GM12875 (cell line): ENCODE data around the gene ZNF276.

Source experiments
- H3K4me3 ChIP-seq: one replicate; pipeline ENCODE4 v1.5.1; 2011; ENCODE audit warnings: low read depth, low read length, control low read depth
- TF ChIP-seq, protein P1 (sequence below): IDR thresholded peaks from 2 replicates; pipeline ENCODE4 v1.5.1; 2011; ENCODE audit warnings: low read depth, mild to moderate bottlenecking, control low read depth, inconsistent platforms, low read length, moderate library complexity, borderline replicate concordance; ENCODE audit not compliant: insufficient read depth

Gene ZNF276

DNA sequence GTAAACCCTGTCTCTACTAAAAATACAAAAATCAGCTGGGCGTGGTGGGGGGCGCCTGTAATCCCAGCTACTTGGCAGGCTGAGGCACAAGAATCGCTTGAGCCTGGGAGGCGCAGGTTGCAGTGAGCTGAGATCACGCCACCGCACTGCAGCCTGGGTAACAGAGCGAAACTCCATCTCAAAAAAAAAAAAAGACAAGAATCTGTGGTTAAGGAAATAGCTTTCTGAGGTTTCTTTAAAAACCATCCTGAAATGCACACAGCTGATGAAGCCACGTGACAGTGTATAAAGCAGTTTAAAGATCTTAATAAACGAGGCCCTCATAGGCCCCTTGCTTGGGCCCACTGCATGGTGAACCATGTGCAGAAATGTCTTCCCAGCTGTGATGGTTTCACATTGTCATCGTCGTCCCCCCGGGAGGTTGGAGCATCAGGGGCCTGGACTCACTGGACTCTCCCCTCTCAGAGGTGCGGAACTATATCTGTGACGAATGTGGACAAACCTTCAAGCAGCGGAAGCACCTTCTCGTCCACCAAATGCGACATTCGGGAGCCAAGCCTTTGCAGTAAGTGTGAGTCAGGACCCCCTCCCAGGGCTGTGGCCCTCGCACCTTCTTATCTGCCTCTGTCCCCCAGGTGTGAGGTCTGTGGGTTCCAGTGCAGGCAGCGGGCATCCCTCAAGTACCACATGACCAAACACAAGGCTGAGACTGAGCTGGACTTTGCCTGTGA lies 16.2 kb downstream of the ZNF276 start:
- H3K4me3 ChIP-seq: no peak overlapping the region
- TF ChIP-seq, protein P1, sequence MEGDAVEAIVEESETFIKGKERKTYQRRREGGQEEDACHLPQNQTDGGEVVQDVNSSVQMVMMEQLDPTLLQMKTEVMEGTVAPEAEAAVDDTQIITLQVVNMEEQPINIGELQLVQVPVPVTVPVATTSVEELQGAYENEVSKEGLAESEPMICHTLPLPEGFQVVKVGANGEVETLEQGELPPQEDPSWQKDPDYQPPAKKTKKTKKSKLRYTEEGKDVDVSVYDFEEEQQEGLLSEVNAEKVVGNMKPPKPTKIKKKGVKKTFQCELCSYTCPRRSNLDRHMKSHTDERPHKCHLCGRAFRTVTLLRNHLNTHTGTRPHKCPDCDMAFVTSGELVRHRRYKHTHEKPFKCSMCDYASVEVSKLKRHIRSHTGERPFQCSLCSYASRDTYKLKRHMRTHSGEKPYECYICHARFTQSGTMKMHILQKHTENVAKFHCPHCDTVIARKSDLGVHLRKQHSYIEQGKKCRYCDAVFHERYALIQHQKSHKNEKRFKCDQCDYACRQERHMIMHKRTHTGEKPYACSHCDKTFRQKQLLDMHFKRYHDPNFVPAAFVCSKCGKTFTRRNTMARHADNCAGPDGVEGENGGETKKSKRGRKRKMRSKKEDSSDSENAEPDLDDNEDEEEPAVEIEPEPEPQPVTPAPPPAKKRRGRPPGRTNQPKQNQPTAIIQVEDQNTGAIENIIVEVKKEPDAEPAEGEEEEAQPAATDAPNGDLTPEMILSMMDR: no peak

DNA sequence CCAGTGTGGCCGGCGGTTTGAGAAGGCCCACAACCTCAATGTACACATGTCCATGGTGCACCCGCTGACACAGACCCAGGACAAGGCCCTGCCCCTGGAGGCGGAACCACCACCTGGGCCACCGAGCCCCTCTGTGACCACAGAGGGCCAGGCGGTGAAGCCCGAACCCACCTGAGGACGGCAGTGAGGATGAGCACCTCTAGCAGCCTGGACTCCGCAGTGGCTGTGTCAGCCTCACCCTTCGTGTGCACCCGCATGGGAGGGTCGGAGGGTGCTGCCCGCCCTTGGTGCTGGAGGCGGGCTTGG lies 16.7 kb downstream of the ZNF276 start:
- H3K4me3 ChIP-seq: no peak overlapping the region
- TF ChIP-seq, protein P1: no peak

DNA sequence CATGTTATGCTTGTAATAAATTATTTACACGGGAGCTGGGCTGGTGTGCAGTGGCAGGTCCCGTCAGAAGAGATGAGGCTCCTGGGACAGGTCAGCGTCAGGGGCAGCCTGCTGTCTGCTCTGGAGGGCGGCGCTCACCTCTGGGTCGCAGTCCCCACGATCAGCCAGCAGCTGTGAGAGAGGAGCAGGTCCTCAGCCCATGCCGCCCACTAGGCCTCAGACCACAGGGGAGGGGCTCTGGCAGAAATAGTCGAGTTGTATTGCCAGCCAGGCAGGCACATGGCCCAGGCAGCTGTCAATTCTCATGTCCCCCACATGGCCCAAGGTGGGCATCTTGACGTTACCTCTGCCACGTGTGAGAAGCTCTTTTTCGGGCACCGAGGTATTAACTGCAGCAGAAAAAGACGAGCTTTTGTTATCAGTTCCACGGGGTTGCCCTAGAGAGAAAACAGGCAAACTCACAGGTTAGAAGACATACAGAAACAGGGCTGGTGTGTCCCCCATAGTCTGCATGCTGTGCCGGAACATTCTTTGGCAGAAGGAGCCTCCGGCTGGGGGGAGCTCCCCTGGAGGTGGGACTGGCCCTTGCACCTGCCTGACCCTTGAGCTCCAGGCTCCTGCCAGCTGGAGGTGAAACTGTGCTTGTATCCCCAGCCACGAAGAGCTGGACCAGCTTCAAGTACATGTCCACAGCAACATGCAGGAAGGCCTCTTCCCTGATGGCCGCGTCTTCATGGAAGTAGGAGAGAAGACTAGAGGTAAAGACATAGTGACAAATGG lies 17.4 kb downstream of the ZNF276 start:
- H3K4me3 ChIP-seq: no peak overlapping the region
- TF ChIP-seq, protein P1: no peak

DNA sequence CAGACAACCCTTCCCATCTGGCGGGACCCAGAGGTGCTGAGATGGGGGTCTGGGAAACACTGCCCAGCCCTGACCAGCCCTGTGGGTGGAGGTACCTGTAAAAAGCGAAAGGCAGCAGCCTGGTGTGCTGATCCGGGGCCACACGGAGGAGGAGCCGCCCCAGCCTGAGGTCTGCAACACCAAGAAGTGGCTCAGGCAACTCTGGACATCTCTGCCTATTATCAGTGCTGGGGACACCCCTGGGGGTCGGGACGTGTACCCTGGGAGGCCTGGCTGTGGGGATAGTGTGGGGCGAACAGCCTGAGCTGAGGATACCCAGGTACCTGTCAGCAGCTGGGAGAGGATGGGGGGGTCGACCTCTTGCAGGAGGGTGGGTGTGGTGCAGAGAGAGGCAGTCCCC lies 18.0 kb downstream of the ZNF276 start:
- H3K4me3 ChIP-seq: no peak overlapping the region
- TF ChIP-seq, protein P1: no peak

DNA sequence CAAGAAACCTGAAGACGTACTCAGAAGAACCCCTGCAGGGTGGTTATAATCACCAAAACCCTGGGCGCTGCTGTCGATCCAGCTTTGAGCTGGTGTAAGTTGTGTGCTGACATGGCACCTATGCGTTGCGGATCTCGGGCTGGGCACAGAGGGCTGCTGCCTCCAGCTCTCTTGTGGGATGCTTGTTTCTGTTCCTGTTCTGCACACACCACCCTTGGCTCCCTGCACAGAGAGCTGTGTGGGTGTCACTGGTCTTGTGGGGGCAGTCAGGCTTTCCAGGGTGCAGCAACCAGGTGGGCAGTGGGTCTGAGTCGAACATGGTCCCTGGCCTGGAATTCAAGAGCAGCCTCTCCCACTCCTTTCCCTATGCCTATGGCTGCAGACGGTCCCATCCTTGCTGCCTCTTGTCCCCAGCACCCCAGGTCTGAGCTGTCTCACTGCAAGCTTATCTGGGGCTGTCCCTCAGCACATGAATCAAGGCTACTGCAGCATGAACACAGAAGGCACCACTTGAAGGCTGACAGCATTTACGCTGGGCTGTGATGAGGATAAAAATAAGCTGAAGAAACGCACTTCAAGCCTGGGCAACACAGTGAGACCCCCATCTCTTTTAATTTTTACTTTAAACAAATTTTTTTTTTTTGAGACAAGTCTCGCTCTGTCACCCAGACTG lies 20.1 kb downstream of the ZNF276 start:
- TF ChIP-seq, protein P1: no peak
- no peak overlapping the region for H3K4me3 ChIP-seq

DNA sequence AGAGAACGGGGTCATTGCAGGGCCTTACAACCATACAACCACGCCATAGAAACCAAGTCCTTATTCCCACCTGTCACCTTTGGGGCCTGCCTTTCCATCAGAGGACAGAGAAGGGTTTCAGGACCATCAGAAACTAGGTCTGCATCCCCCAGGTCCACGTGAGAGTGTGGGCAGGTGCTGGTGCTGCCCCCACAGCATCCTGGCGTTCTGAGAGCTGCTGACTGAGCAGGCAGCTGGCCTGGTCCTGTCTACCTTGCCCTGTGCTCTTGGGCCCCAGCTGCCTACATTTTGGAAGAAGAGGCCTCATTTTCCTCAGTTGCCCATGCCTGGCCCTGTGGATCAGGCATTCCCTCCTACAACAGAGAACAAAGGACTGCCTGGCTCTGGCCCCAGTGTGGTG lies 21.6 kb downstream of the ZNF276 start:
- TF ChIP-seq, protein P1: no peak
- no peak overlapping the region for H3K4me3 ChIP-seq

DNA sequence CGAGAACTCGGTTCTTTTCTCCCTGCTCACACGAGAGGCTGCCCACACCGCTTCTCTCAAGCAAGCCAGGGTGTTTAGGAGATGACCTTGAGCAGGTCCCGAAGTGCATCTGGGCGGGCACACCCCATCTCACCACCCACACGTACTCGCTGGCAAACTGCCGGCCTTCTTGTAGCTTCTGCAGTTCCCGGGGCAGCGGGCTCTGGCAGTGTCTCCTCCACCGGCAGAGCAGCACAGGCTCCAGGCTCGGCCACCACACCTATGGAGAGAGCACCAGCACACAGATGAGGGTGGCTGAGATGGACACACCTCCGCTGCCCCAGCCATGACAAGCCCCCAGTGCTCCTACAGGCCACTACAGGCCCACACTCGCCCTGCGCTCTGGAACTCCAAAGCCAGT lies 23.5 kb downstream of the ZNF276 start:
- no peak overlapping the region for H3K4me3 ChIP-seq
- TF ChIP-seq, protein P1: no peak
